Panc1 (cell line): ENCODE measurements around the gene TACC2. TPM values are rescaled to one million over a fixed set of nuclear protein-coding genes. Genes with fewer than 3 reads are reported as not detected.

ENCODE experiments used
- ATAC-seq: fragments of 200-7000 bp; cut with Tn5 transposase; 2 replicates; pipeline ENCODE4 v1.9.1; 2020; ENCODE audit warnings: mild to moderate bottlenecking, moderate library complexity
- BruUV-seq: library from RNA; stranded (reverse); fragments of 400-500 nt; replicated peaks from 2 replicates; lab custom pipeline; 2021; lab: Mats Ljungman, UMichigan
- CTCF ChIA-PET: fragments of 300-600 bp; sonication (Branson Sonifier 250); formaldehyde crosslinking; loops from one replicate; lab custom pipeline; 2022; ENCODE audit warnings: antibody characterized with exemption; lab: Charles Lee
- POLR2A ChIA-PET: fragments of 300-600 bp; sonication (Branson Sonifier 250); formaldehyde crosslinking; loops from one replicate; lab custom pipeline; 2022; ENCODE audit warnings: antibody characterized with exemption; lab: Charles Lee
- DNase-seq: peaks from one replicate; pipeline ENCODE4 v3.0.0-alpha.2; 2010; ENCODE audit warnings: low read depth, low spot score
- H3K27ac ChIP-seq: 2 replicates; pipeline ENCODE4 v1.5.1; 2011; ENCODE audit warnings: mild to moderate bottlenecking, low read length, inconsistent platforms
- H3K27me3 ChIP-seq: fragments of 200-500 bp; sonication (Bioruptor generic); 2 replicates; pipeline ENCODE4 v1.6.0; 2014; ENCODE audit warnings: low read length, inconsistent platforms; ENCODE audit not compliant: control insufficient read depth, insufficient read depth
- H3K36me3 ChIP-seq: fragments of 200-500 bp; sonication (Bioruptor generic); 2 replicates; pipeline ENCODE4 v1.5.1; 2014; ENCODE audit warnings: inconsistent platforms, mild to moderate bottlenecking, low read length, moderate library complexity; ENCODE audit not compliant: control insufficient read depth, insufficient read depth
- H3K4me1 ChIP-seq: 2 replicates; pipeline ENCODE4 v1.5.1; 2011; ENCODE audit warnings: inconsistent platforms, mild to moderate bottlenecking, low read length, moderate library complexity; ENCODE audit not compliant: control insufficient read depth, insufficient read depth
- H3K4me3 ChIP-seq, 2 experiments: 2 replicates each; pipeline ENCODE4 v1.5.1; 2011 to 2012; ENCODE audit warnings: low read depth in 2 of 2, low read length in 2 of 2, mild to moderate bottlenecking in 2 of 2, inconsistent platforms in 1 of 2, moderate library complexity in 1 of 2
- H3K9me3 ChIP-seq: fragments of 200-500 bp; sonication (Bioruptor generic); 2 replicates; pipeline ENCODE4 v1.5.1; 2014; ENCODE audit warnings: low read depth, mild to moderate bottlenecking, inconsistent platforms, low read length, moderate library complexity; ENCODE audit not compliant: control insufficient read depth, insufficient read depth
- CTCF ChIP-seq: fragments of 450-650 bp; IDR thresholded peaks from 2 replicates; pipeline ENCODE4 v1.5.1; 2017; ENCODE audit warnings: mild to moderate bottlenecking
- POLR2AphosphoS5 ChIP-seq: IDR thresholded peaks from 2 replicates; pipeline ENCODE4 v1.6.1; 2012; ENCODE audit warnings: mild to moderate bottlenecking, low read depth, low read length, moderate library complexity
- REST ChIP-seq, 2 experiments: IDR thresholded peaks; 2 replicates each; pipeline ENCODE4 v1.6.1; 2011 to 2012; ENCODE audit warnings: low read depth in 2 of 2, control low read depth in 1 of 2, low read length in 1 of 2, mild to moderate bottlenecking in 1 of 2, moderate library complexity in 1 of 2; ENCODE audit not compliant: insufficient read depth in 1 of 2
- SIN3A ChIP-seq: IDR thresholded peaks from 2 replicates; pipeline ENCODE4 v1.6.1; 2012; ENCODE audit warnings: low read depth, mild to moderate bottlenecking, low read length, moderate library complexity, borderline replicate concordance; ENCODE audit not compliant: insufficient read depth
- TCF7L2 ChIP-seq: IDR thresholded peaks from 2 replicates; pipeline ENCODE4 v1.6.1; 2011; ENCODE audit warnings: mild to moderate bottlenecking, low read depth, low read length, inconsistent platforms
- in situ Hi-C: cut with HindIII; loops from 2 replicates; pipeline ENCODE4 v1.10.0; 2016; ENCODE audit warnings: low sequenced_read_pairs, low pct_unique_long_range_greater_than_20kb
- intact Hi-C: fragments of 100-400 bp; cut with micrococcal nuclease; formaldehyde crosslinking; loops from one replicate; pipeline ENCODE4 v1.10.0; 2022; ENCODE audit not compliant: unreplicated experiment
- total RNA-seq: library from RNA; stranded (reverse); gene quantifications from one replicate; pipeline ENCODE4 v1.2.1, GENCODE V29; 2021; ENCODE audit not compliant: unreplicated experiment

Gene TACC2
- total RNA-seq, 1 experiment from 2014 or later: 133 TPM

- Histone ChIP-seq H3K9me3 (no peaks in the 10 kb centered on the region), H3K27ac (no peak overlapping the region), H3K4me1 (no peaks in the 10 kb centered on the region), H3K4me3 (no peak overlapping the region), H3K27me3 (no peaks in the 10 kb centered on the region), H3K36me3 (peaks cover 4% of the 10 kb centered on the region)
- no peak for TF ChIP-seq TCF7L2
- TF ChIP-seq REST (IDR thresholded peaks at IDR 0.05; ENCODE audit: insufficient read depth in 1 of 2, low read depth in 2 of 2, low read length in 1 of 2): no peak
- no peak for TF ChIP-seq CTCF
- TF ChIP-seq SIN3A: no peak
- no peak for TF ChIP-seq POLR2AphosphoS5
- no peak for DNase-seq
- BruUV-seq: TSS peak; percentile 60
- in situ Hi-C loops: no loop called here
- CTCF ChIA-PET: interaction anchor here (0.7 kb wide), 1 partner anchor 1244 kb away, joined by 3 read pairs; no protein-coding TSS in a partner anchor
- POLR2A ChIA-PET: no interaction called here
- no peak for ATAC-seq
- intact Hi-C loops: no loop called here
Observed at GRCh38 chr10:122210481-122211265, 221.7 kb downstream of the TACC2 start.

- Histone ChIP-seq H3K4me3 (no peak overlapping the region), H3K9me3 (no peaks in the 10 kb centered on the region), H3K36me3 (peaks cover 7% of the 10 kb centered on the region), H3K27me3 (no peaks in the 10 kb centered on the region), H3K27ac (no peak overlapping the region), H3K4me1 (no peaks in the 10 kb centered on the region)
- in situ Hi-C loops (no loop called here), intact Hi-C loops (no loop called here)
- TF ChIP-seq REST (IDR thresholded peaks at IDR 0.05; ENCODE audit: insufficient read depth in 1 of 2, low read depth in 2 of 2, low read length in 1 of 2) (no peak), TCF7L2 (no peak), SIN3A (no peak), POLR2AphosphoS5 (no peak), CTCF (no peak)
- ATAC-seq (no peak), DNase-seq (no peak)
- ChIA-PET CTCF (no interaction called here), POLR2A (no interaction called here)
- no TSS peak for BruUV-seq
Observed at GRCh38 chr10:122213364-122213763, 224.4 kb downstream of the TACC2 start.
